ENCODE results near the gene TAS2R40.

- TF ChIP-seq CTCF (IDR thresholded peaks at IDR 0.05) (no peak), EP300 (IDR thresholded peaks at IDR 0.05; ENCODE audit: low read depth) (no peak), POLR2AphosphoS5 (IDR thresholded peaks at IDR 0.05) (no peak)
Measured at GRCh38 chr7:143236408-143236990, 14.7 kb downstream of the TAS2R40 start.
